C4-2B (cell line): ENCODE data around the gene HIVEP3.

Source experiments
- CTCF ChIP-seq: fragments of 450-650 bp; conservative IDR thresholded peaks from 2 replicates; pipeline ENCODE4 v1.5.1; 2017; ENCODE audit warnings: mild to moderate bottlenecking
- ZFX ChIP-seq: fragments of 450-650 bp; IDR thresholded peaks from 2 replicates; pipeline ENCODE4 v1.6.1; 2017

- TF ChIP-seq CTCF (no peak), ZFX (no peak)
Observed at GRCh38 chr1:41481109-41481775, 437.5 kb downstream of the HIVEP3 start.
